Esophagus squamous epithelium (tissue), 4 donors: ENCODE data around the gene TICRR.

ENCODE experiments used
- POLR2A ChIP-seq, 4 donors: fragments of 450-650 bp; IDR thresholded peaks; one replicate each; pipeline ENCODE4 v1.6.1; 2017; ENCODE audit warnings: antibody characterized with exemption in 4 of 4, mild to moderate bottlenecking in 4 of 4, moderate library complexity in 3 of 4
- TF ChIP-seq, protein P1 (sequence below), 6 experiments: fragments of 450-650 bp in 4 of 6; fragments of 200-600 bp in 2 of 6; sonication (generic) in 2 of 6; IDR thresholded peaks; one replicate each; pipeline ENCODE4 v1.5.1; 2016 to 2019; ENCODE audit warnings: antibody characterized with exemption in 6 of 6, mild to moderate bottlenecking in 4 of 6, moderate library complexity in 4 of 6

DNA sequence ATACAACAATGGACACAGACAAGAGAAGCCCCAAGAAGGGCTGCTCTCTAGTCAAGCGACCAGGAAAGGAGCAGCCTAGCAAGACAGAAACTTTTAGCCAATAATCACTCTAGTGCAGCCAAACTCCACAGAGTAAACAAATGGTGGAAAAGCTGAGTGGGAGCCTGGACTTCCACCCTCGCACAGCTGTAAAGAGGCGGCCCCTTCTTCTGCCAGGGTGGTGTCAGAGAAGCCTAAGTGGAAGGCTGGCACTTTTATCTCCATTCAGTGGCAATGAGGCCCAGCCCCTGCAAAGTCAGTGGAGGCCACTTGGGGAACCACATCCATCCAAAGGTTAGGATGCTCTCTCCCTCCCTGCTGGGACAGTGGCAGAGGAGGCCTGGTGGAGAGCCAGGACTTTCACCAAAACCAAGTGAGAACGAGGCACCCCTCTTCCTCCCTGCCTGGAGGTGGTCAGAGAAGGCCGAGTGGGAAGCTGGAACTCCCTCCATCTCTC is 15.5 kb upstream of the TICRR start:
- TF ChIP-seq, protein P1, sequence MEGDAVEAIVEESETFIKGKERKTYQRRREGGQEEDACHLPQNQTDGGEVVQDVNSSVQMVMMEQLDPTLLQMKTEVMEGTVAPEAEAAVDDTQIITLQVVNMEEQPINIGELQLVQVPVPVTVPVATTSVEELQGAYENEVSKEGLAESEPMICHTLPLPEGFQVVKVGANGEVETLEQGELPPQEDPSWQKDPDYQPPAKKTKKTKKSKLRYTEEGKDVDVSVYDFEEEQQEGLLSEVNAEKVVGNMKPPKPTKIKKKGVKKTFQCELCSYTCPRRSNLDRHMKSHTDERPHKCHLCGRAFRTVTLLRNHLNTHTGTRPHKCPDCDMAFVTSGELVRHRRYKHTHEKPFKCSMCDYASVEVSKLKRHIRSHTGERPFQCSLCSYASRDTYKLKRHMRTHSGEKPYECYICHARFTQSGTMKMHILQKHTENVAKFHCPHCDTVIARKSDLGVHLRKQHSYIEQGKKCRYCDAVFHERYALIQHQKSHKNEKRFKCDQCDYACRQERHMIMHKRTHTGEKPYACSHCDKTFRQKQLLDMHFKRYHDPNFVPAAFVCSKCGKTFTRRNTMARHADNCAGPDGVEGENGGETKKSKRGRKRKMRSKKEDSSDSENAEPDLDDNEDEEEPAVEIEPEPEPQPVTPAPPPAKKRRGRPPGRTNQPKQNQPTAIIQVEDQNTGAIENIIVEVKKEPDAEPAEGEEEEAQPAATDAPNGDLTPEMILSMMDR (IDR thresholded peaks at IDR 0.05), result no peak
- TF ChIP-seq POLR2A (IDR thresholded peaks at IDR 0.05), result no peak
